Smooth muscle cell of bladder (primary cell): ENCODE measurements around the gene PADI4. TPM values are rescaled to one million over a fixed set of nuclear protein-coding genes. Genes with fewer than 3 reads are reported as not detected.

Source experiments
- total RNA-seq: library from RNA; depleted of rRNA; stranded (reverse); fragments of >200 nt; gene quantifications from 2 replicates; pipeline ENCODE4 v1.2.3, GENCODE V29; 2014

The PADI4 gene
- not detected in 2 replicates for total RNA-seq

GRCh38 chr1:17307946-17308345 lies at the start of gene PADI4:
TSS of gene PADI4 (plus strand) at chr1:17308197. CDS start at chr1:17308223, 26 bp downstream.

GRCh38 chr1:17371896-17372295 lies 63.9 kb downstream of the PADI4 start, which contains the start of gene PADI6:
TSS of gene PADI6 (plus strand) at chr1:17372196. CDS start at chr1:17372246, 50 bp downstream.

Other genes starting within 250 kb of the PADI4 start
- gene PADI2, start 188.7 kb upstream of the PADI4 start, total RNA-seq, result not detected in 2 replicates
- gene PADI1, start 103.1 kb upstream of the PADI4 start, total RNA-seq, result under 0.01 TPM in 2 replicates
- not detected in 2 replicates for gene PADI3, start 59.1 kb upstream of the PADI4 start, total RNA-seq
- gene PADI6, start 64.0 kb downstream of the PADI4 start, total RNA-seq, result not detected in 2 replicates
- gene RCC2, start 131.5 kb downstream of the PADI4 start, total RNA-seq, result 23.5 and 32.9 TPM in 2 replicates
- gene ARHGEF10L, start 231.5 kb downstream of the PADI4 start, total RNA-seq, result 11.1 and 15.1 TPM in 2 replicates